Panc1 (cell line): ENCODE data around the gene GNB1.

ENCODE experiments used
- POLR2AphosphoS5 ChIP-seq: IDR thresholded peaks from 2 replicates; pipeline ENCODE4 v1.6.1; 2012; ENCODE audit warnings: mild to moderate bottlenecking, low read depth, low read length, moderate library complexity
- TCF7L2 ChIP-seq: IDR thresholded peaks from 2 replicates; pipeline ENCODE4 v1.6.1; 2011; ENCODE audit warnings: mild to moderate bottlenecking, low read depth, low read length, inconsistent platforms
- TF ChIP-seq, protein P1 (sequence below), 2 experiments: IDR thresholded peaks; 2 replicates each; pipeline ENCODE4 v1.6.1; 2011 to 2012; ENCODE audit warnings: low read depth in 2 of 2, control low read depth in 1 of 2, low read length in 1 of 2, mild to moderate bottlenecking in 1 of 2, moderate library complexity in 1 of 2; ENCODE audit not compliant: insufficient read depth in 1 of 2

- no peak for TF ChIP-seq TCF7L2
- no peak; the same call in 1 of the 2 replicates for TF ChIP-seq POLR2AphosphoS5
- TF ChIP-seq, protein P1, sequence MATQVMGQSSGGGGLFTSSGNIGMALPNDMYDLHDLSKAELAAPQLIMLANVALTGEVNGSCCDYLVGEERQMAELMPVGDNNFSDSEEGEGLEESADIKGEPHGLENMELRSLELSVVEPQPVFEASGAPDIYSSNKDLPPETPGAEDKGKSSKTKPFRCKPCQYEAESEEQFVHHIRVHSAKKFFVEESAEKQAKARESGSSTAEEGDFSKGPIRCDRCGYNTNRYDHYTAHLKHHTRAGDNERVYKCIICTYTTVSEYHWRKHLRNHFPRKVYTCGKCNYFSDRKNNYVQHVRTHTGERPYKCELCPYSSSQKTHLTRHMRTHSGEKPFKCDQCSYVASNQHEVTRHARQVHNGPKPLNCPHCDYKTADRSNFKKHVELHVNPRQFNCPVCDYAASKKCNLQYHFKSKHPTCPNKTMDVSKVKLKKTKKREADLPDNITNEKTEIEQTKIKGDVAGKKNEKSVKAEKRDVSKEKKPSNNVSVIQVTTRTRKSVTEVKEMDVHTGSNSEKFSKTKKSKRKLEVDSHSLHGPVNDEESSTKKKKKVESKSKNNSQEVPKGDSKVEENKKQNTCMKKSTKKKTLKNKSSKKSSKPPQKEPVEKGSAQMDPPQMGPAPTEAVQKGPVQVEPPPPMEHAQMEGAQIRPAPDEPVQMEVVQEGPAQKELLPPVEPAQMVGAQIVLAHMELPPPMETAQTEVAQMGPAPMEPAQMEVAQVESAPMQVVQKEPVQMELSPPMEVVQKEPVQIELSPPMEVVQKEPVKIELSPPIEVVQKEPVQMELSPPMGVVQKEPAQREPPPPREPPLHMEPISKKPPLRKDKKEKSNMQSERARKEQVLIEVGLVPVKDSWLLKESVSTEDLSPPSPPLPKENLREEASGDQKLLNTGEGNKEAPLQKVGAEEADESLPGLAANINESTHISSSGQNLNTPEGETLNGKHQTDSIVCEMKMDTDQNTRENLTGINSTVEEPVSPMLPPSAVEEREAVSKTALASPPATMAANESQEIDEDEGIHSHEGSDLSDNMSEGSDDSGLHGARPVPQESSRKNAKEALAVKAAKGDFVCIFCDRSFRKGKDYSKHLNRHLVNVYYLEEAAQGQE (IDR thresholded peaks at IDR 0.05; ENCODE audit: insufficient read depth in 1 of 2, low read depth in 2 of 2, low read length in 1 of 2) = no peak
Observed at GRCh38 chr1:1880617-1881312, 10.1 kb downstream of the GNB1 start.
